Rectal smooth muscle tissue (tissue), 1 donor: ENCODE measurements around the gene NCKAP5.

Source experiments
- H3K27ac ChIP-seq: one replicate; pipeline ENCODE4 v1.7.0; 2013; ENCODE audit warnings: low read depth, low read length, inconsistent platforms
- H3K27me3 ChIP-seq: one replicate; pipeline ENCODE4 v1.7.0; 2013; ENCODE audit warnings: low read length; ENCODE audit not compliant: control insufficient read depth, insufficient read depth
- H3K36me3 ChIP-seq: one replicate; pipeline ENCODE4 v1.7.0; 2013; ENCODE audit warnings: low read length; ENCODE audit not compliant: control insufficient read depth, insufficient read depth
- H3K4me1 ChIP-seq: one replicate; pipeline ENCODE4 v1.7.0; 2013; ENCODE audit warnings: low read length; ENCODE audit not compliant: control insufficient read depth, insufficient read depth
- H3K4me3 ChIP-seq: one replicate; pipeline ENCODE4 v1.7.0; 2013; ENCODE audit warnings: low read length
- H3K9ac ChIP-seq: one replicate; pipeline ENCODE4 v1.7.0; 2013; ENCODE audit warnings: low read length

Gene NCKAP5

DNA sequence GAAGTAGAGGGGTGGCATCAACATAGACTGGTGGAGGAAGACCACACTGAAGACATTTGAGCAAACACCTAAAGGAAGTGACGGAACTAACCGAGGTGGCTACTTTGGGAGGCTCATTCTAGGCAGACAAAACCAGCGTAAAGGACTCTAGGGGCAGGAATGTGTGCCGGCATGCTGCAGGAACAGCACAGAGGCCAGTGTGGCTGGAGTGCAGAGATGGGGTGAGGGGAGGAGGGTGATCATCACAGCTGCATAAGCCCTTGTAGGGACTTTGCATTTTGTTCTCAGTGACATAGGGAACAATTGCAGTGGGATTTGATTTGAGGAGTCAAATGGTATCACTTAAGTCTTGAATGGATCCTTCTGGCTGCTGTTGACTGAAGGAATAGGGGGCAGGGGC, 253.5 kb downstream of the NCKAP5 start:
- Histone ChIP-seq H3K4me3 (no peak overlapping the region), H3K27ac (no peak overlapping the region), H3K4me1 (no peaks in the 10 kb centered on the region), H3K36me3 (no peaks in the 10 kb centered on the region), H3K27me3 (no peaks in the 10 kb centered on the region), H3K9ac (no peak overlapping the region)

DNA sequence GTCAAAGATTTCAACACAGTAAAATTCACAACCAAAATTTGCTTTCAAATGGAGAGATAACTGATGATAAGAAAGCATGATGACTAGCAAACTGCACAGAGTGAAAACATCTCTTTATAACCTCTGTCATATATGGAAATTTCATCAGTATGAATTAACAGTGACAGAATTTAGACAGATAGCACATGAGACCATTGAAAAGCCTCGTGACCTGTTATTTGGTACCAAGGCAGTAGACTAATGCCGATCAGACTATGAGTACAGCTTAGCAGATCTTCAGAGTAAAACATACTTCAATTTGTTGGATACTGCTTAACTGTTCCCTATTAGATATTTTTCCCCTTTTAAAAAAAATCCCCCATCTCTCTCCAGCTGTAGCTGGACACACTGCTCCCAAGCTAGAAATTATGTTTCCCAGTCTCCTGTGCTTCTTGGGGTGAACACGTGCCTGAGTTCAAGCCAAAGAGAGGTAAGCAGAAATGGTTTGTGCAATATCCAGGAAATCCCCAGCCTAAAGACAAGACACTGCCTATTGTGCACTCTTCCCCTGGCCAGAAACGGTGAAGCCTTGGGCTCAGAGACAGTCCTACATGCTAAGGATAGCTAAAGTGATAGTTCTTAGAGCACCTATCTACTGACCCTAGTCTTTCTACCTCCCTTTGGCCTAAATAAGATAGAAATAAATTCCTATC, 256.1 kb downstream of the NCKAP5 start:
- H3K9ac ChIP-seq = no peak overlapping the region
- H3K4me3 ChIP-seq = no peak overlapping the region
- H3K4me1 ChIP-seq = no peaks in the 10 kb centered on the region
- H3K27me3 ChIP-seq = no peaks in the 10 kb centered on the region
- H3K27ac ChIP-seq = no peak overlapping the region
- no peaks in the 10 kb centered on the region for H3K36me3 ChIP-seq

DNA sequence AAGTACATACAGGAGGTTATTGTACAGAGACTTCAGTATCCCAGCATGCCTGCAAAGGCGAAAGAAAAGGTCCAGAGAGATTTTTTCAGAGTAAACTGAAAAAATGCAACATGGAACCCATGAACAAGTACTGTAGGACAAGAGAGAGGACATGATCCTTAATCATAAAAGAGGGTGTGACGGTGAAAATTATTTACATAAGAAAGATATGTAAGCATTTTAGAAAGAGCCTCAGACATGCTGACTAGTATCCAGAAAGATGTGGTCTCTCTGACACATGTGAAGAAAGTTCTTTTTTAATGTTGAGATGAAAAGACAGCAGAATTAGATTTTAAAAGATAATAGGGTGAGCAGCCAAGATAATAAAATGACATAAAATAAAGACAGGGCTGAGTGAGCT, 262.0 kb downstream of the NCKAP5 start:
- no peaks in the 10 kb centered on the region for H3K27me3 ChIP-seq
- no peaks in the 10 kb centered on the region for H3K36me3 ChIP-seq
- no peak overlapping the region for H3K27ac ChIP-seq

DNA sequence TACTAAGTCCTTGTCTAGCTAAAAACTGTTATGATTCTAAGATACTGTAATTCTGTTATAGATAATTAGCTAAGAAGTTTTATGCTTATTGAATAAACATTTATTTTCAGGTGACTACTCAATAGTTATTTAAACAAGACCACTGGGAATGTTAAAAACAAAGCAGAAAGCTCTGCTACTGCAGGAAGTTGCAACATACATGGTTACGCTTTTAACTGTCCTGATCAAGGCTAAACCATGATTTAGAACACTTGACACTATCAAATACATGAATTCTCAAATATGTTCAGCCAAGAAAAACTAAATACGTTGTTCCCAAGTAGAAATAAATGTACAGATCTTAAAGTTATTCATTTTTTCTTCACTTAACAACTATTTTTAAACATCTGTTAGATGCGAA, 263.9 kb downstream of the NCKAP5 start:
- H3K36me3 ChIP-seq = no peaks in the 10 kb centered on the region
- H3K4me1 ChIP-seq = no peaks in the 10 kb centered on the region
- no peaks in the 10 kb centered on the region for H3K27me3 ChIP-seq
- H3K27ac ChIP-seq = no peak overlapping the region
- H3K9ac ChIP-seq = no peak overlapping the region
- H3K4me3 ChIP-seq = no peak overlapping the region

More for the DNA sequence above, 262.0 kb downstream of the NCKAP5 start:
- Histone ChIP-seq H3K4me3 (no peak overlapping the region), H3K4me1 (no peaks in the 10 kb centered on the region), H3K9ac (no peak overlapping the region)

DNA sequence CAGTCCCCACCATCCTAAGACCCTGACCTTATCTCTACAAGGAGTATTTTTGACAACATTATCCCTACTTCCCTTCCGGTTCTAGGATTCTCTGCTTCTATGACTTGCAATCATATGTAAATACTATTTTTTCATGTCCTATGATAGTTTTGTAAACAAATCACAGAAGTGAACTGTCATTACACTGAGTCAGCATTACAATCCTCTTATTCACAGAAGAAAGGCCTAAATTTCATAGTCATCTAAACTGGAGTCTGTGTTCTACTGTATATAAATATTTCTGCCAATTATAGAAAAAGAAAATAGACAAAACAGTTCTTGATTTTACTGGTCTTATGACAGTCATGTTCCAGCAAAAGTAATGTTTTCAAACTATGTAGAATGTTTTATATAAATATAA, 265.1 kb downstream of the NCKAP5 start:
- Histone ChIP-seq H3K4me1 (no peaks in the 10 kb centered on the region), H3K27me3 (no peaks in the 10 kb centered on the region), H3K27ac (no peak overlapping the region), H3K36me3 (no peaks in the 10 kb centered on the region), H3K4me3 (no peak overlapping the region), H3K9ac (no peak overlapping the region)

DNA sequence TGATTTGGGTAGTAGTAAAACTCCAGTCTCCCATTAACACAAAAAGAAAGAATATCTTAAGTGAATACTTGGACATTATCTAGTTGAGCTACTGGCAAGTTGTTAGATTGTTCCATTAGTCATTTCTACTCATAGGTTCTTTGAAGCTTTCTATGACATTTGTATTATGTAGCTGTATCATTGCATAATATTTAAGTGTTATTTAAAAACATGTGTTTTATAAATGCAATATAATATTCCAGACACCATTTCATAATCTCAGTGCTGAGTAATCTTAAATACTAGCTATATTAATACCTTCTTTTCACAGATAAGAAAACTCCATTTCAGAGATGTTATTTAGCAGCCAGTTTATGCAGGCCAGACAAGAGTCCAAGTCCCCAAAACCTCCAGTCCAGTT, 271.9 kb downstream of the NCKAP5 start:
- Histone ChIP-seq H3K4me1 (no peaks in the 10 kb centered on the region), H3K36me3 (no peaks in the 10 kb centered on the region), H3K4me3 (no peak overlapping the region), H3K9ac (no peak overlapping the region), H3K27ac (no peak overlapping the region), H3K27me3 (no peaks in the 10 kb centered on the region)

DNA sequence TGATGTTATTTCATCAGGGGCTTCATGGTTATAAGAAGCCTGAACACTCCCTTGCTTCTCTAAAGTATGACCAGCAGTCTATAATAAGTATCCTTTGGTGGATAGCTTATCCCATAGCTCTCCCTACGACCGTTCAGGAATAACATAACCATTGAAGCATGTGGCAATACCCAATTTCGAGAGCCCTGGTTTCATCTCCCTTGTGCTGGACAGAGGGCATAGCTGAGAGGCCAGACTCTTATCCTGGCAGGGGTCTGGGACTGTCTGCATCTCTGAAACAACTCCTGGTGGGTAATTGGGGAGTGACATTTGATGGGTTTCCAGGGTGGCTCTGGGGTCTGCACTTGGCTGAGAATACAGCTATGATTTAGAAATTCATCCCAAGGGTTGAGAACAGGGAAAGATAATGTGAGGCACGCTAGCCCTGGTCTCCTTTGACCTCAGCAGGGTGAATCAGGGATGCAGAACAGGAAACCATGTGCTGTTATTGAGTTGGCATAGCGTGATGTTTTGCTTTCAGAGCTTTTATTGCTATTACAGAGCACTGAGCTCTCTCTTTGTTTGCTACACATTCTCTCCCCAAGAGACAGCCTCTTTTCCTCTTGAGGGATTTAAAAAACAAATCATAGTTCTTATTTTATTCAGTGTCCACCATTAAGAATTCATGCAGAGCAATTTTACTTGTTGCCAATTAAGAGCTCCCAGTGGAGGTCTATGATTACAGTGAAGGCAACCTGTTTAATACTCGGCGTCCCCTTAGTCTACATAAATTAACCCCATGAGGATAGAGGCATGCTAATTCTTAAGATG, 274.5 kb downstream of the NCKAP5 start:
- H3K27me3 ChIP-seq = no peaks in the 10 kb centered on the region
- no peak overlapping the region for H3K27ac ChIP-seq

DNA sequence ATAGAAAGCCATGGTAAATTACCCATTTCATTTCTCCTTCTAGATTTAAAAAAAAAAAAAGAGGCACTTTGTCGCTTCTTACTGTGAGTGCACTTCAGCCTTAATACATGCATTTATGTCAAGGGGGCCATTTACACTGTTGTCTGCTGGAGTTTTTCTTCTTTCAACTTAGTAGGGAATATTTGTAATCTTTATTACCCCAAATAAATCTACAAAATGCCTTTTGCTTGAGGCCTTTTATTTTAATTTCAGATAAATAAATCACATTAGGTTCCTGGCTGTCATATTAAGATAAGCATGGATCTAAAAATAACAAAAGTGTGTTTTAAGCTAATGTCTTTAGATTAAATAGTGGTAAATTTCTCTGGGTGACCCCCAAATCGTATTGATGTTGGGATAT, 276.0 kb downstream of the NCKAP5 start:
- no peaks in the 10 kb centered on the region for H3K4me1 ChIP-seq
- H3K9ac ChIP-seq = no peak overlapping the region
- H3K27me3 ChIP-seq = no peaks in the 10 kb centered on the region
- H3K27ac ChIP-seq = no peak overlapping the region
- no peaks in the 10 kb centered on the region for H3K36me3 ChIP-seq
- no peak overlapping the region for H3K4me3 ChIP-seq

More for the DNA sequence above, 274.5 kb downstream of the NCKAP5 start:
- Histone ChIP-seq H3K4me1 (no peaks in the 10 kb centered on the region), H3K9ac (no peak overlapping the region), H3K4me3 (no peak overlapping the region), H3K36me3 (no peaks in the 10 kb centered on the region)

DNA sequence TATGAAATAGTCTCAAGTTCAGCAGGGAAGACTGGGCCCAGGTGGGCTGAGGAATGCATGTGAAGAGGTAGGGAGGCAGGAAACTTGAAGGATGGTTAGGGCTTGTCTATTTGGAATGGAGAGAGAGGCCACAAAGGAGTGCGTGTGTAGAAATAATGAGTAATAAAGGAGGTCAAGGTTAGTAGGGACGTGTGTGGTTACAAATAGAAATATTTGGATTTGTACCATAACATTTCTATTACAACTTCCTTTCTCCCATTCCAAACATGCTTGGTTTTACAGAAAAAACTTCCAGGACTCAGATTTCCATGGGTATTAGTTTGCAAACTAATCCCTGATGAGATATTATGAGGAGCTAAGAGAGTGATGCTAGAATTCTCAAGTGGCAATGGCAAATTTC, 280.6 kb downstream of the NCKAP5 start:
- no peaks in the 10 kb centered on the region for H3K27me3 ChIP-seq
- H3K4me3 ChIP-seq = no peak overlapping the region
- no peaks in the 10 kb centered on the region for H3K4me1 ChIP-seq
- H3K36me3 ChIP-seq = no peaks in the 10 kb centered on the region
- no peak overlapping the region for H3K9ac ChIP-seq
- no peak overlapping the region for H3K27ac ChIP-seq

DNA sequence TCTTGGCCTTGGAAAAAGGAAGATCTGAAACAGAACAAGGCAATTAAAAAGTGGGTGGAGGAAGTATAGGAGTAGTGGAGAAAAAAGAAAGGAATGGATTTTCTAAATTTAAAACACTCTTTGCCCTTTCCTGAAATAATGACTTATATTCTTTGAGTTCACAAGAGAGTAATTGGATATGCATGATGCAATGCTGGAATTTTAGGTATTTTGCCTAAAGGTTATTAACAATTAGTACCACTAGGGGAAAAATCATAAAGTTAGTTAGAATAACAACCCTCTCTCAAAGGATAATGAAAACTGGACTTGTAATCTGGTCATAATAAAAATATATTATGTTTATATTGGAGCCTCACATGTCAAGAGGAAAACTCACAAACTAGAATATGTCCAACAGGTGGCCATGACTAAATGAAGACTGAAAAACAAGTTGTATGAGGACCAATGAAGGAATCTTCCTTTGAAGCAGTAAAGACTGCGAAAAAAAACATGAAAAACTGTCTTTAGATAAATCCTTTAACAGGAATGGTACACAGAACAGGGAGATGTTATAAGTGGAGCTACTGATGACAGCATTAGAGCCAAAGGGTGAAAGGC, 281.8 kb downstream of the NCKAP5 start:
- Histone ChIP-seq H3K9ac (no peak overlapping the region), H3K4me1 (no peaks in the 10 kb centered on the region), H3K27me3 (no peaks in the 10 kb centered on the region), H3K36me3 (no peaks in the 10 kb centered on the region), H3K4me3 (no peak overlapping the region), H3K27ac (no peak overlapping the region)

DNA sequence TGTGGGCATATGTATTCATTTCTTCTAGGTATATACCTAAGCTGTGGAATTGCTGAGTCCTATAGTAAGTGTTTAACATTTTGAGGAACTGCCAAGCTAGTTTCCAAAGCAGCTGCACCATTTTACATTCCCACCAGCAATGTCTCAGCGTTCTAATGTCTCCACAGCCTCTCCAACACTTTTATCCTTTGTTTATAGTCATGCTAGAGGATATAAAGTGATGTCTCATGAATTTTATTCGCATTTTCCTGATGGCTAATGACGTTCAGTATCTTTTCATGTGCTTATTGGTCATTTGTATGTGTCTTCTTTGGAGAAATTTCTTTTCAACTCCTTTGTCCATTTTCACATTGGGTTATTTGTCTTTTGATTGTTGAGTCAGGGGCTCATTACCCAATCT, 295.2 kb downstream of the NCKAP5 start:
- no peak overlapping the region for H3K4me3 ChIP-seq
- H3K36me3 ChIP-seq = no peaks in the 10 kb centered on the region
- H3K4me1 ChIP-seq = no peaks in the 10 kb centered on the region
- no peak overlapping the region for H3K9ac ChIP-seq
- H3K27me3 ChIP-seq = no peaks in the 10 kb centered on the region
- H3K27ac ChIP-seq = no peak overlapping the region

DNA sequence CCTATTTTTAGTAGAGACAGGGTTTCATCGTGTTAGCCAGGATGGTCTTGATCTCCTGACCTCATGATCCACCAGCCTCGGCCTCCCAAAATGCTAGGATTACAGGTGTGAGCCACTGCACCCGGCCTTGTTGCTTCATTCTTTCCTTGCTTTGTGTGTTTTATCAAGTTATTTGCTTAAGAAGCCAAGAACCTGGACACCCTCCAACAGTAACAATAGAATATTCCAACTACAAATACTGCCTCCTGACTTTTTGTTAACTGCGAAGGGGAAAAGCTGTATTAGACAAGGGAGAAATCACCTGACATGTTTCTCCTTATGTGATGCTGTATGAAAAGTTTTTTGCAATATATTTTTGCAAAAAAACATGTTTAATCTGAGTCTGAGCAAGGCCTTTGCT, 297.2 kb downstream of the NCKAP5 start:
- H3K4me3 ChIP-seq = no peak overlapping the region
- no peak overlapping the region for H3K27ac ChIP-seq
- no peak overlapping the region for H3K9ac ChIP-seq
- no peaks in the 10 kb centered on the region for H3K27me3 ChIP-seq
- no peaks in the 10 kb centered on the region for H3K36me3 ChIP-seq
- no peaks in the 10 kb centered on the region for H3K4me1 ChIP-seq
